Activated CD4-positive, alpha-beta T cell treated with anti-CD3 and anti-CD28 coated beads, Interleukin-2, amount 10 ng/mL, durations not matched to agents 7 days and 5 days (primary cell): ENCODE results near the gene CSRP2. TPM values are rescaled to one million over a fixed set of nuclear protein-coding genes. Genes with fewer than 3 reads are reported as not detected.

Experiments used
- CTCF ChIA-PET: fragments of 350-600 bp; sonication (Branson Sonifier 250); formaldehyde crosslinking; loops from one replicate; lab custom pipeline; 2021; ENCODE audit warnings: antibody characterized with exemption; lab: Charles Lee
- POLR2A ChIA-PET: fragments of 350-600 bp; sonication (Branson Sonifier 250); formaldehyde crosslinking; loops from one replicate; lab custom pipeline; 2021; ENCODE audit warnings: antibody characterized with exemption; lab: Charles Lee
- DNase-seq: peaks from one replicate; pipeline ENCODE4 v3.0.0-alpha.2; 2020
- H3K27ac Mint-ChIP-seq: one replicate; pipeline ENCODE4 v1.8.0; 2021; ENCODE audit warnings: mild to moderate bottlenecking, moderate library complexity, mixed read lengths
- H3K27me3 Mint-ChIP-seq: one replicate; pipeline ENCODE4 v1.8.0; 2021; ENCODE audit warnings: mixed read lengths
- H3K36me3 Mint-ChIP-seq: one replicate; pipeline ENCODE4 v1.8.0; 2021; ENCODE audit warnings: low read depth, mixed read lengths
- H3K4me1 Mint-ChIP-seq: one replicate; pipeline ENCODE4 v1.8.0; 2021; ENCODE audit warnings: mixed read lengths
- H3K4me3 Mint-ChIP-seq: one replicate; pipeline ENCODE4 v1.8.0; 2021; ENCODE audit warnings: mild to moderate bottlenecking, moderate library complexity, mixed read lengths
- H3K9me3 Mint-ChIP-seq: one replicate; pipeline ENCODE4 v1.8.0; 2021; ENCODE audit warnings: mixed read lengths
- total RNA-seq, 2 experiments: library from RNA; stranded (reverse); gene quantifications; one replicate each; pipeline ENCODE4 v1.2.3, GENCODE V29; 2021

Gene CSRP2
- total RNA-seq, 2 experiments from 2014 or later, result 0.22 TPM; not detected in 1

DNA sequence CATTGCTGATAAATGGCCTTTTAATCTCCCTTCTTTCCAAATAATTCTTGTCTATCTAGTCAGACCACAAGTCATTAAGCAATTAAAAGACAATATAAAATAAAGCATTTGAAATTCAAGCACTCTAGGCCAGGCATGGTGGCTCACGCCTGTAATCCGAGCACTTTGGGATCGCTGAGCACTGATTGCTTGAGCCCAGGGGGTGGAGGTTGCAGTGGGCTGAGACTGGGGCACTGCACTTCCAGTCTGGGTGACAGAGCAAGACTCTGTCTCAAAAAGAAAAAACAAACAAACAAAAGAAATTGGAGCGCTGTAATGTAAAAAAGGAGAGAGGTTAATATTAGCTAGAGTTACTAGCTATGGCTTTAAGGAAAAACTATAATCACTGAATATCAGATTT, 30.5 kb upstream of the CSRP2 start:
- Mint-ChIP-seq H3K27me3 (peaks cover 11% of the 10 kb centered on the region), H3K4me1 (no peaks in the 10 kb centered on the region), H3K27ac (no peak overlapping the region), H3K36me3 (no peaks in the 10 kb centered on the region), H3K9me3 (no peaks in the 10 kb centered on the region), H3K4me3 (no peak overlapping the region)
- DNase-seq, result no peak
- ChIA-PET CTCF (no interaction called here), POLR2A (no interaction called here)

GRCh38 chr12:76908303-76909017, 29.6 kb upstream of the CSRP2 start:
- no peak overlapping the region for H3K4me3 Mint-ChIP-seq
- no peaks in the 10 kb centered on the region for H3K9me3 Mint-ChIP-seq
- CTCF ChIA-PET, result interaction anchor here (0.6 to 1.4 kb wide), 2 partner anchors 22 to 101 kb away, joined by 3 read pairs; no protein-coding TSS in a partner anchor
- POLR2A ChIA-PET, result no interaction called here
- no peaks in the 10 kb centered on the region for H3K36me3 Mint-ChIP-seq
- no peak overlapping the region for H3K27ac Mint-ChIP-seq
- no peaks in the 10 kb centered on the region for H3K4me1 Mint-ChIP-seq
- H3K27me3 Mint-ChIP-seq, result peaks cover 9% of the 10 kb centered on the region
- no peak for DNase-seq

DNA sequence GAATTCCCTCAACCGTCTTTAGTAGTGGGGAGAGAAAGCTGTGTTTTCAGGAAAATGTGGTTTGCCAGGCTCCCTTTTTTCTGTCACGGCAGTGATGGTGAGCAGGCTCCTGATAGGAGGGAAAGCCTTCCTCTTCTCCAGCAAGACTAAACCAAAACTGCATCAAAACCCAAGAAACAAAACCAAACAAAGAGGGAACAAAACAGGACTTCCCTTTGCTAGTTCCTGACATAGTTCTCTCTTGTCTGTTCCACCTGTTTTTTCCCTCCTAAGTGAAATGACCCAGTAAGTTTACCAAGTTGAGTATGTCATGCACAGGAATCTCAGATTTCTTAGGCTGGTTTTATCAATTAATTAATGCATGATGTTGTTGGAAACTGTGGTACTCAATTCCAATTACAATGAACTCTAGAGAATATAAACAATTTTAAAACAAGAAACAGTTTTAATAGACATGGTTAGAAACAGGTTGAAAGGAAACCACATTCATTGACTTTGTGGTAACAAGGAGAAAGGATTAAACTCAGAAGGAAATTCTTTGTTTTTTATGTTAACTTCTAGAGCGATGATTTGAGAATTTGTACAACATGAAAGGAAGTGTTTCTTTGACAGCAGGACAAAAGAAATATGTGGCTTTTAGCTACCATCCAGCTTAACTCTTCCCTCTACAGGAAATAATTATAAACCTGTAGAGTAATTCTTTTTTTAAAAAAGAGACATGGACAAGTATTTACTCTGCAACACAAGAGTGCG, 23.0 kb upstream of the CSRP2 start:
- Mint-ChIP-seq H3K4me3 (no peak overlapping the region), H3K9me3 (no peaks in the 10 kb centered on the region), H3K36me3 (no peaks in the 10 kb centered on the region), H3K4me1 (peaks cover 11% of the 10 kb centered on the region), H3K27me3 (peaks cover 2% of the 10 kb centered on the region), H3K27ac (no peak overlapping the region)
- POLR2A ChIA-PET, result no interaction called here
- CTCF ChIA-PET, result interaction anchor here (0.7 kb wide), 1 partner anchor 409 kb away, joined by 4 read pairs; no protein-coding TSS in a partner anchor
- DNase-seq, result no peak

DNA sequence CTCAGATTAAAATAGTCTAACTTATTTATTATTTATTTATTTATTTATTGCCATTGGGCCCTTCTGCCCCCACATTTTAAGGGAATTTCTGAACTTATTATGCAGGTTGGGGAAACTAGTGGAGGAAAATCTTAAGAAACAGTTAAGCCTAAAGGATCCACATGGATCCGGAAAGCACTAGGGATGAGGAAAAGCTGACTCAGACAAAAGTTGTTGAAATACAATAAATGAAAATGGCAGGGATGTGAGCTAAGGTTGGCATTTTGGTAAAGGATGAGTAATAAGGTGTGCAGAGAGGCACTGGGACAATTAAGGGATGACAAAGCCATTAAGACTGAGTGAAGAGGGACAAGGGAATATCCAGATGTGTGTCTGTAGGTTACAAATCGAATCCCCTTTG, 20.7 kb upstream of the CSRP2 start:
- no peaks in the 10 kb centered on the region for H3K9me3 Mint-ChIP-seq
- no peak overlapping the region for H3K4me3 Mint-ChIP-seq
- CTCF ChIA-PET, result no interaction called here
- POLR2A ChIA-PET, result no interaction called here
- H3K27me3 Mint-ChIP-seq, result peaks cover 2% of the 10 kb centered on the region
- H3K36me3 Mint-ChIP-seq, result no peaks in the 10 kb centered on the region
- no peak for DNase-seq
- H3K27ac Mint-ChIP-seq, result no peak overlapping the region
- H3K4me1 Mint-ChIP-seq, result peaks cover 11% of the 10 kb centered on the region

- no peak overlapping the region for H3K4me3 Mint-ChIP-seq
- DNase-seq, result no peak
- CTCF ChIA-PET, result interaction anchor here (0.6 kb wide), 1 partner anchor 28 kb away, joined by 3 read pairs; no protein-coding TSS in a partner anchor
- POLR2A ChIA-PET, result no interaction called here
- H3K4me1 Mint-ChIP-seq, result peaks cover 11% of the 10 kb centered on the region
- no peaks in the 10 kb centered on the region for H3K36me3 Mint-ChIP-seq
- H3K27me3 Mint-ChIP-seq, result peaks cover 2% of the 10 kb centered on the region
- H3K27ac Mint-ChIP-seq, result no peak overlapping the region
- peaks cover 2% of the 10 kb centered on the region for H3K9me3 Mint-ChIP-seq
Observed at GRCh38 chr12:76898442-76898841, 19.6 kb upstream of the CSRP2 start.

DNA sequence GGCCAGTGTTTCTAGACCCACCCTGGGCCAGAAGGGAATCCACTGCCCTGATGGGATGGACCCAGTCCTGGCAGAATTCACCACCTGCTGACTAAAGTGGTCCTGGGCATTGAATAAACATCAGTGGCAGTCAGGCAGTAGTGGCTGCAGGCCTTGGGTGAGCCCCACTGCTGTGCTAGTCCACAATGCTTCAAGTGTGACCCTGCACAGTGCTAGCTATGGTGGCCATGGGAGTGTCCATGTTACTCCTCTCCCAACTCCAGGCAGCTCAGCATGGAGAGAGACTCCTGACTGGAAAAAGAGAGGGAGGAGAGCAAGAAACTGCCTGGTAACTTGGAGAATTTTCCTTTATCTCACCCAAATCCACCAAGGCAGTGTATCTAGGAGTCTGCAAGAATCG, 17.5 kb upstream of the CSRP2 start:
- ChIA-PET CTCF (no interaction called here), POLR2A (no interaction called here)
- peaks cover 2% of the 10 kb centered on the region for H3K27me3 Mint-ChIP-seq
- H3K9me3 Mint-ChIP-seq, result peaks cover 2% of the 10 kb centered on the region
- H3K4me3 Mint-ChIP-seq, result no peak overlapping the region
- DNase-seq, result no peak
- H3K36me3 Mint-ChIP-seq, result no peaks in the 10 kb centered on the region
- no peak overlapping the region for H3K27ac Mint-ChIP-seq
- H3K4me1 Mint-ChIP-seq, result no peaks in the 10 kb centered on the region

- H3K9me3 Mint-ChIP-seq, result peaks cover 2% of the 10 kb centered on the region
- peaks cover 2% of the 10 kb centered on the region for H3K4me1 Mint-ChIP-seq
- no peak overlapping the region for H3K27ac Mint-ChIP-seq
- no peak overlapping the region for H3K4me3 Mint-ChIP-seq
- no peaks in the 10 kb centered on the region for H3K36me3 Mint-ChIP-seq
- peaks cover 2% of the 10 kb centered on the region for H3K27me3 Mint-ChIP-seq
- no peak for DNase-seq
- ChIA-PET CTCF (no interaction called here), POLR2A (no interaction called here)
Observed at GRCh38 chr12:76895796-76896195, 17.0 kb upstream of the CSRP2 start.

GRCh38 chr12:76891609-76892008, 12.8 kb upstream of the CSRP2 start:
- Mint-ChIP-seq H3K9me3 (peaks cover 2% of the 10 kb centered on the region), H3K27ac (no peak overlapping the region), H3K4me1 (peaks cover 13% of the 10 kb centered on the region), H3K27me3 (no peaks in the 10 kb centered on the region), H3K36me3 (no peaks in the 10 kb centered on the region), H3K4me3 (no peak overlapping the region)
- ChIA-PET CTCF (interaction anchor here (1.2 kb wide), 1 partner anchor 18 kb away, joined by 3 read pairs; no protein-coding TSS in a partner anchor), POLR2A (no interaction called here)
- DNase-seq, result no peak

DNA sequence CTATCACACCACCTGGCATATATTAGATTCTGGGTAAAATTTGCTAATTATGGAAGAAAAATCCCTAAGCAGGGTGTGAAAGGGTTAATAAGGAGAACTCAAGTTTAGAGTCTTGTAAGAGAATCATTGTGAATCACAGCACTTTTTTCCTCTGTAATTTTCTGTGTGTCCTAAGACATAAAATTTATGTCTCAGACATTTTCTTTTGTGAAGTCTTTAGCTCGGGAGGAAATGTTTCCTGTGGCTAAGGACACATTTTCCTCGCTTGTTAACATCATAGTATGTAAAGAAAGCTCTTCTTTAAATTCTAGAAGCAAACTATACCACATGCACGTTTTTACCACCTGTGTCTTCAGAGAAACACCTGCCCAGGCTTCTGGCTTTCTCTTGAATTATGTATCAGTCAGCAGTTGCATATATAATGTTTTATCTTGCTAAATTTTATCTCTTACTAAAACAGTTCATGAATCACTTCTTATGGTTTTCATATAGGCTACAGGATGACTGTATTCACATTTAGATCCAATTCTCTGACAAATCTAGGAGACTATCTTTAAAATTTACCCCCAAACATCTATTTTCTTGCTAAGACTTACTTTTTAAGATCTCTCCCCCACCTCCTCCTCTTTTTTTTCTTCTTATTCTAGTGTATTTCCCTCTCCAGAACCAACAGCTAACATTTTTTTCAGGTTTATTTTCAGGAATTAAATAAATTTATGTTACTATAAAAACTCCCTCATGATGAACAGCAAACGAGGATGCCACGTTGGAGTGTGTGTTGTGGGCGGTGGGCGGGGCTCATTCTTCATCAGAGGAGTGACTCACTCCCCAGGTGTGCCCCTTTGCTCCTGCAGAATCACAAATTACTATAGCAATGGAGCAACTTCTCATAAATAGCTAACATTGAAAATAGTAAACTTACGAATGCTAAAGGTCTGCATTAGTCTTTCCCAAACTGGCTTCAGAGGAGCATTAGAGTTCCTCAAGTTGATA, 11.6 kb upstream of the CSRP2 start:
- DNase-seq, result peak; percentile 10
- POLR2A ChIA-PET, result no interaction called here
- Mint-ChIP-seq H3K27ac (no peak overlapping the region), H3K27me3 (no peaks in the 10 kb centered on the region), H3K9me3 (peaks cover 2% of the 10 kb centered on the region), H3K36me3 (no peaks in the 10 kb centered on the region), H3K4me3 (no peak overlapping the region), H3K4me1 (peaks cover 13% of the 10 kb centered on the region)
- CTCF ChIA-PET, result interaction anchor here (1.2 kb wide), 1 partner anchor 17 kb away, joined by 3 read pairs; no protein-coding TSS in a partner anchor

DNA sequence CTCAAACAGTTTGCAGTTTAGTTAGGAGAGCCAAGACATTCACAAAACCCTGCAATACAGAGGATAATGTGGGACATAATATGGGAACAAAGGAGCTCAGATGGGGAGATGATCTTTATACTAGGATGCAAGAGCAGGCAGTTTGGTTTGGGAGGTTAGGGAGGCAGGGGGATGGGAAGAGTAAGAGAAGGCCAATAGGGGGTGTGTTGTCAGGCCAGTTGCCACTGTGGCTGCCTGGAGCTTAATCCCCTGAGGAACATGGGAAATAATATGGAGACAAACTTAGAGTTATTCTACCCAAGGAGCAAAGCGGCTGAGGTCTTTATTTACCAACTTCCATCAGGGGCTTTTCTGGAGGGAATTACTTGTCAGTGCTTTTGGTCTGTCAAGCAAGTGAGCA, 10.0 kb upstream of the CSRP2 start:
- H3K27me3 Mint-ChIP-seq, result no peaks in the 10 kb centered on the region
- H3K9me3 Mint-ChIP-seq, result no peaks in the 10 kb centered on the region
- ChIA-PET CTCF (no interaction called here), POLR2A (no interaction called here)
- no peak overlapping the region for H3K4me3 Mint-ChIP-seq
- peaks cover 13% of the 10 kb centered on the region for H3K4me1 Mint-ChIP-seq
- H3K27ac Mint-ChIP-seq, result no peak overlapping the region
- DNase-seq, result no peak
- no peaks in the 10 kb centered on the region for H3K36me3 Mint-ChIP-seq

DNA sequence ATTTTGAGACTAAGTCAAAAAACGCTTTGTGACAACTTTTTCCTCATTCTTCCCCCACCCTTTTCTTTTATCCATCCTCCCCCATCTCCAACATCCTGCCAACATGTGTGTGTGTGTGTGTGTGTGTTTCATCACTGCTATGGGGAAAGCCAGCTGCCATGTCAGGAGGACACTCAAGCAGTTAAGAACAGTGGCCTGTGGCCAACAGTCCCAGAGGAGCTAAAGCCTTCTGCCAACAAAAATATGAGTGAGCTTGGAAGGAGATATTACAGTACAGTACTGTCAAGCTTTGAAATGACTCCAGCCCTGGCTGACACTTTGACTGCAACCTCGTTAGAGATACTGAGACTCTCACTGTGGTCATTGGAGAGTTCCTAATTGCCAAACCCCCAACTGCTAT, 5.0 kb upstream of the CSRP2 start:
- H3K36me3 Mint-ChIP-seq, result no peaks in the 10 kb centered on the region
- no peak overlapping the region for H3K4me3 Mint-ChIP-seq
- ChIA-PET CTCF (interaction anchor here (0.5 kb wide), 1 partner anchor 343 kb away, joined by 3 read pairs; no protein-coding TSS in a partner anchor), POLR2A (no interaction called here)
- H3K4me1 Mint-ChIP-seq, result peaks cover 3% of the 10 kb centered on the region
- peaks cover 35% of the 10 kb centered on the region for H3K27me3 Mint-ChIP-seq
- H3K27ac Mint-ChIP-seq, result no peak overlapping the region
- no peaks in the 10 kb centered on the region for H3K9me3 Mint-ChIP-seq
- DNase-seq, result no peak

DNA sequence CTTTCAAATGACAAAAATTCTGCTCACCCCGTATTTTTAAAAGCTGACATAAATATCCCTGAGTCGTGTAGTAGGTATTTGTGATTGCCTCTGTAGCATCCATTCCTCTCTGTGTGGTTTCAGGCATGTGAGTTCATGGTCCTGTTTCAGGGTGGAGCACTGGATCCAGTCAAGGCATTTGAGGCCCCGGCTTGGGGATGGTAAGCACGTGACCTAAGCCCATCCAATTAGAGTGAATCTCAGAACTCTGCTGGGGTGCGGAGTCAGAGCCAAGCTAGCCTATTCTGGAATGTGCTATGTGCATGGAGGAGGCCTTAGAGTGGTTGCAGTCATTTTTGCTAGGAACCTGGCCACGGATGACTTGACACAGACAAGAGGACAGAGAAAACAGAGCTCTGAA, 4.3 kb upstream of the CSRP2 start:
- no peaks in the 10 kb centered on the region for H3K36me3 Mint-ChIP-seq
- DNase-seq, result no peak
- H3K4me1 Mint-ChIP-seq, result peaks cover 6% of the 10 kb centered on the region
- H3K9me3 Mint-ChIP-seq, result no peaks in the 10 kb centered on the region
- H3K4me3 Mint-ChIP-seq, result no peak overlapping the region
- ChIA-PET POLR2A (no interaction called here), CTCF (no interaction called here)
- peaks cover 40% of the 10 kb centered on the region for H3K27me3 Mint-ChIP-seq
- no peak overlapping the region for H3K27ac Mint-ChIP-seq
